ENCODE data around the gene ATP2A3.

DNA sequence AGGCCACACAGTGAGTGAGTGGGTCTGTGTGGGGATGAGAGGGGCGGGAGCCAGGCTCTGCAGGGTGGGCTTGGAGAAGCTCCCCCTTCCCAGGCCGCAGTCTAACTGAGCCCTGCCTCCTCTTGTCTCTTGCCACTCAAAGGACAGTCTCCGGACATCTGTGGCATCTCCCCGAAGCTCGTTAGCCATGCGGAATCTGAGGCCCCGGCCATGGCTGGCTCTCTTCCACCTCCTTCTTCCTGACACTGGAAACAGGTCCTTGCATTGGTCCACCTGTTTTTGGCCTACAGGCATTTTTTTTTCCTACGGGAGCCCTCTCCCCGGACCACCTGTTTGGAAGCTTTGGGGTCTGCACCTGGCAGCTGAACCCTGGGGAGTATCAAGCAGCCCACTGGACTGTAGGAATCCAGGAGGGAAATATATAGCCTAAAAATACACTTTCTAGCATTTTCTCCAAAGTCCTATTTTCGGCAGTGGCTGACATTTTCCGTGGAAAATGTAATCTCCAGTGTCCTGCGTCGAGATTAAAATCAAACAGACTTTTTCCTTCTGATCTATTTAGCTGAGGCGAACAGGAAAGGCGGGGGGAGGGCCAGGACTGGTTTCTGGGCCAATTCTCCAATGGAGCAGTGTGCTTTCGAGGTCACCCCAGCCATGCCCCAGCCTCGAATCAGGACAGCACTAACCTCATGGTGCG lies 9.1 kb downstream of the ATP2A3 start:
- TF ChIP-seq, protein P1, sequence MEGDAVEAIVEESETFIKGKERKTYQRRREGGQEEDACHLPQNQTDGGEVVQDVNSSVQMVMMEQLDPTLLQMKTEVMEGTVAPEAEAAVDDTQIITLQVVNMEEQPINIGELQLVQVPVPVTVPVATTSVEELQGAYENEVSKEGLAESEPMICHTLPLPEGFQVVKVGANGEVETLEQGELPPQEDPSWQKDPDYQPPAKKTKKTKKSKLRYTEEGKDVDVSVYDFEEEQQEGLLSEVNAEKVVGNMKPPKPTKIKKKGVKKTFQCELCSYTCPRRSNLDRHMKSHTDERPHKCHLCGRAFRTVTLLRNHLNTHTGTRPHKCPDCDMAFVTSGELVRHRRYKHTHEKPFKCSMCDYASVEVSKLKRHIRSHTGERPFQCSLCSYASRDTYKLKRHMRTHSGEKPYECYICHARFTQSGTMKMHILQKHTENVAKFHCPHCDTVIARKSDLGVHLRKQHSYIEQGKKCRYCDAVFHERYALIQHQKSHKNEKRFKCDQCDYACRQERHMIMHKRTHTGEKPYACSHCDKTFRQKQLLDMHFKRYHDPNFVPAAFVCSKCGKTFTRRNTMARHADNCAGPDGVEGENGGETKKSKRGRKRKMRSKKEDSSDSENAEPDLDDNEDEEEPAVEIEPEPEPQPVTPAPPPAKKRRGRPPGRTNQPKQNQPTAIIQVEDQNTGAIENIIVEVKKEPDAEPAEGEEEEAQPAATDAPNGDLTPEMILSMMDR (conservative IDR thresholded peaks at IDR 0.05), result no peak
- TF ChIP-seq EZH2 (IDR thresholded peaks at IDR 0.05; ENCODE audit: low read depth), result no peak
